Measurements from ENCODE around the gene TOP3B.
"Not testable (repeated sequence)": the region's sequence is repeated elsewhere in the genome, so short reads cannot be mapped to it uniquely, and the experiment has no call there.

The TOP3B gene

GRCh38 chr22:21923163-21923561 is 59.4 kb downstream of the TOP3B start:
- no peak for DNase-seq (ENCODE audit: low read depth in 3 of 3)

GRCh38 chr22:21922370-21923162 is 60.0 kb downstream of the TOP3B start:
- DNase-seq (ENCODE audit: low read depth in 3 of 3): no peak

GRCh38 chr22:21921729-21922128 is 60.9 kb downstream of the TOP3B start:
- no peak for DNase-seq (ENCODE audit: low read depth in 3 of 3)

- DNase-seq (ENCODE audit: low read depth in 3 of 3): no peak
Measured at GRCh38 chr22:21921184-21921721, 61.3 kb downstream of the TOP3B start.

- no peak for DNase-seq (ENCODE audit: low read depth in 3 of 3)
Measured at GRCh38 chr22:21920341-21921183, 62.0 kb downstream of the TOP3B start.

GRCh38 chr22:21919526-21920307 is 62.9 kb downstream of the TOP3B start:
- DNase-seq (ENCODE audit: low read depth in 3 of 3): no peak

GRCh38 chr22:21918466-21919185 is 64.0 kb downstream of the TOP3B start:
- DNase-seq (ENCODE audit: low read depth in 3 of 3): no peak

- no peak for DNase-seq (ENCODE audit: low read depth in 3 of 3)
Measured at GRCh38 chr22:21917959-21918261, 64.7 kb downstream of the TOP3B start.

- DNase-seq (ENCODE audit: low read depth in 3 of 3): no peak
Measured at GRCh38 chr22:21917181-21917958, 65.2 kb downstream of the TOP3B start.

- no peak for DNase-seq (ENCODE audit: low read depth in 3 of 3)
Measured at GRCh38 chr22:21916309-21916918, 66.2 kb downstream of the TOP3B start.

- DNase-seq (ENCODE audit: low read depth in 3 of 3): no peak
Measured at GRCh38 chr22:21915624-21916308, 66.8 kb downstream of the TOP3B start.

GRCh38 chr22:21914033-21914642 is 68.4 kb downstream of the TOP3B start:
- not testable (repeated sequence) for DNase-seq (ENCODE audit: low read depth in 3 of 3)

- DNase-seq (ENCODE audit: low read depth in 3 of 3): not testable (repeated sequence)
Measured at GRCh38 chr22:21910367-21910766, 72.2 kb downstream of the TOP3B start.

GRCh38 chr22:21909871-21910270 is 72.7 kb downstream of the TOP3B start:
- no peak for DNase-seq (ENCODE audit: low read depth in 3 of 3)

- DNase-seq (ENCODE audit: low read depth in 3 of 3): no peak
Measured at GRCh38 chr22:21907638-21908522, 74.7 kb downstream of the TOP3B start.

All from stimulated activated CD4-positive, alpha-beta T cell treated with anti-CD3 and anti-CD28 coated beads, TNF-alpha, amount 100 ng/mL, for 24 hours (primary cell).